Endothelial cell of hepatic sinusoid (primary cell): ENCODE measurements around the gene VPS39.

Source experiments
- in situ Hi-C: cut with HindIII; loops from 2 replicates; pipeline ENCODE4 v1.10.0; 2017; ENCODE audit warnings: low sequenced_read_pairs

Gene VPS39

GRCh38 chr15:42131826-42132806, 76.0 kb downstream of the VPS39 start:
- in situ Hi-C loops: no loop called here

DNA sequence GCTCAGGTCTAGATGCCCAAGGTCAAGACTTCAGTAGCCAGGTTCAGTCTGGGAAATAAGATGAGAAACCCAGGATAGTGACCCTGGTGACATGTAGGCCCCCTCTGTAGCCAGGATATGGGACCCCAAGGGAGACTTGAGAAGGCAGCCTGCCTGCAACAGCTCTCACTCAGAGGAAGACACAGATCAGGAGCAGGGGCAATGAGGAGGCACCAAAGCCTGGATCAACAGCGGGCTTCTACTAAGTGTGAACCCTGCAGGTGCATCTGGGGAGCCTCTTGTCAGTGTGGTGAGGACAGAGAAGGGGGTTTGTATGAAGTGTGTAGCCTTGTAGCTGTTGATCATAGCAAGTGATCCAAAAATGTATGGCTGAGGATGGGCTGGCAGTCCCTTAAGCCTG, 77.1 kb downstream of the VPS39 start:
- in situ Hi-C loops: no loop called here

DNA sequence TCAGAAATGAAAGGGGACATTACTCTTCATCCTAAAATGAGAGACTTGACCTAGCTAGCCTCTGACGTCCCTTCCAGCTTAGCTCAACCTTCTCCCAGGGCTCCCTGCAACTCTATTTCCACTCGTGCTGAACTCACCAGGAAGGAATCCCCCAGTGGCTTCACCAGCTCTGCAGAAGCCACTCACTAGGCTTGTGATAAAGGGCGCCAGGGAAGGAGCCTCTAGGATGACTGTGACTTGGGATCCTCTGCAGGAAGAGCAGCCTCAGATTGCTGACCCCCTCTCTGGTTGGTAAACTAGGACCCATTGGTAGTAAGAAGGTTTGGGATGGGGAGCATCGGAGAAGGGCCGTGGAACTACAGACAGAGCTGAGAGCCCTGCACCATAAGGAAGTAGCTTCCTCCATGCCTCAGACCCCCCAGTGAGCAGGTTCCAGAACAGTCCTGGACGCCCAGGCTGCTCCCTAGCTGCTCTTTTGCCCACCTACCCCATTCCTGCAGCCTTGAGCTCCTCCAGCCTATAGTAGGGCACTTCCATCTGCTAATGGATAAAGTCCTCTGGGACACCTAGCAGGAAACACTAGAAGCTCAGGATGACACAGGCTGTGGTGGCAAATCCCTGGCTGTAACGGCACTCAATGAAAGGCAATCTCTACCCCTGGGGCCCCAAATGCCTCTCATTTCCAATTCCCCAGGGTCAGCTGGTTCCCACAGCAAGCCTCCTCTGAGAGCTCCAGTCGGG, 77.7 kb downstream of the VPS39 start:
- in situ Hi-C loops: no loop called here

DNA sequence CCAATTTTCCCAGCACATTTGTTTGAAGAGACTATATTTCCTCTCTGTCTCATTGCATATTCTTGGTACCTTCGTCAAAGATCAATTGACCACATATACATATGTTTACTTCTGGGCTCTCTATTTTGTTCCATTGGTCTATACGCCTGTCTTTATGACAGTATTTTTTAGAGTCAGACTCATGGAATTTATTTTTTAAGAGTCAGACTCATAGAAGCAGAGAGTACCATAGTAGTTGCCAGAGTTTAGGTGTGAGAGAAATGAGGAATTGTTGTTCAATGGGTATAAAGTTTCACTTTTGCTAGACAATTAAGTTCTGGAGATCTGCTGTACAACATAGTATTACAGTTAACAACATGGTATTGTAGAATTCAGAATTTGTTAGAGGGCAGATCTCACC, 78.7 kb downstream of the VPS39 start:
- in situ Hi-C loops: no loop called here

DNA sequence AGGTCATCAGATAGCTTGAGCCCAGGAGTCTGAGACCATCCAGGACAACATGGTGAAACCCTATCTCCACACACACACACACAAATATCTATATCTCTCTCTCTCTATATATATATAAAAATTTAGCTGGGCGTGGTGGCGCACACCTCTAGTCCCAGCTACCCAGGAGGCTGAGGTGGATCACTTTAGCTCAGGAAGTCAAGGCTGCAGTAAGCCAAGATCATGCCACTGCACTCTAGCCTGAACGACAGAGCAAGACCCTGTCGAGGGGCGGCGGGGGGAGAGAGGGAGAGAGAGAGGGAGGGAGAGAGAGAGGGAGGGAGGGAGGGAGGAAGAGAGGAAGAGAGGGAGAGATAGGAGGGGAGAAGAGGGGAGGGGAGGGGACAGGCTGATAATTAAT, 79.6 kb downstream of the VPS39 start:
- in situ Hi-C loops: no loop called here

DNA sequence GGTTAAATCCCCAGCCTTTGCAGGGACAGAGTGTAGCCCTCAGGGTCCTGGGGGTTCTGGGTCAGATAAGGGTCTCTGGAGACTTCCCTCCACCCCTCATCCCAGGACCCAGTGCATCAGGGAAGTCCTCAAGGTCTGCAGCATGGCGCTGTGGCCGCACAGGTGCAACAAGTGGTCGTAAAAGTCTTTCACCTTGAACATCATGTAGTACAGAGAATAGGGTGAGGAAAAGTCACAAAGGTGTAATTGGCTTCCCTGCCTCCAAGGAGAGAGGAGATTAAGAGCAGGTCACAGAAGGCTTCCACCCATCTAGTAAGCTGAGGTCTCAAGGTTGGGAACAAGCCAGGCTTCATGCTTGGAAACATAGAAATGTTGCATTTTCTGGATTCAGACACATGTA, 84.6 kb downstream of the VPS39 start:
- in situ Hi-C loops: no loop called here

DNA sequence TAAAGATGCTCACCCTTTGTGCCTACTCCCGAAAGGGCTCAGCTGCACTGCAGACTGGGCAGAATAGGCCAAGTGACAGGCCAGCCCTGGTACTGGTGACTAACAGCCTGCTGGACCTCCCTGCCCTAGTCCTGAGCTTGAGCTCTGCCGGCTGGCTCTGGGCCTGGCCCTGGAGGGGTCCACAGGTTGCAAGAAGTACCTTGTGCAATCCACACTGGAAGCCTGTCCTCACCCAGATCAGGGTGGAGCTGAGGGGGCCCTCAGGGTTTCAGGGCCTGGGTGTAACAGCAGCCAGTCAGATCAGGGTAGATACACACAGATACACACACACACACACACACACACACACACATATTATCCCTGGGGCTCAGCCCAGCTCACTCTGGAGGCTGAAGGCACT, 86.4 kb downstream of the VPS39 start:
- in situ Hi-C loops: no loop called here

DNA sequence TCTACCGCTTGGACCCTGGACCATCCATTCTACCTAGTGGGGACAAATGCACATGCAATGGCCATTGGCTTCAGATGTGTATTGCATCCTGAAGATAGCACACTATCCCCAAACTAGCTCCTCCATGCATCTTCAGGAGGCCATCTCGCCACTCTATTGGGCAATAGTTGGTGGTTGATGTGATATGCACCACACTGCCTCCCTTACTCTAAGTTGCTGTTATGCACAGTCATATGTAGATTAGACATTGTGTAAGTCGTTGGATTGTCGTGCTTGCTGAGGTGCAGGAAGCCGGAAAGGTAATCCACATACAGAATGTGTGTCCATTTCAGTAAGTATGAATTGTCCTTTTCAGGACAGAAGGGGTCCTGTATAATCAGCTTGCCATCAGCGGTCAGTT, 87.1 kb downstream of the VPS39 start:
- in situ Hi-C loops: no loop called here

DNA sequence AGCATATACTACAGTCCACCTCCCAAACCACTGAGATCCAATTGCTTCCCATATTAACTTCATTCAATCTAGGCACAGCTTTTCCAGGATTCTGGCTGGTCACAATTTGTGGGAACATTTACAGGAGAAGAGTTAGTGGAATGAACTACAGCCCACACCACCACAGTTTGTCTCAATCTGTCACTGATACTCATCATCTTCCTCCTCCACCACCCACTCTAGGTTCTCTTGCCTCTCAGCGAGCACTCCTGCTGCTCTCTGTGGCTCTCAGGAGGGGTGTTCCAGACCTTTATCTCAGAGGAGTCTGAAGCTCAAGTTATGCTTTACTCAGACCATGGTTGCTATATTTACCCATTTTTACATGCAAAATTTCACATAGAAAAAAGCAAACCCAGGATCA, 87.8 kb downstream of the VPS39 start:
- in situ Hi-C loops: no loop called here

- in situ Hi-C loops: no loop called here
These were observed 88.7 kb downstream of the VPS39 start for GRCh38 chr15:42119446-42119760.

GRCh38 chr15:42118650-42119445, 89.3 kb downstream of the VPS39 start:
- in situ Hi-C loops: no loop called here

- in situ Hi-C loops: no loop called here
These were observed 96.2 kb downstream of the VPS39 start for GRCh38 chr15:42111924-42112323.

- in situ Hi-C loops: no loop called here
These were observed 97.7 kb downstream of the VPS39 start for GRCh38 chr15:42110367-42110766.

GRCh38 chr15:42108806-42109205, 99.3 kb downstream of the VPS39 start:
- in situ Hi-C loops: no loop called here
